Measurements from ENCODE around the gene ASAH2B.

- no peak for TF ChIP-seq RAD21 (IDR thresholded peaks at IDR 0.05; ENCODE audit: low read depth)
- TF ChIP-seq EP300 (IDR thresholded peaks at IDR 0.05; ENCODE audit: borderline replicate concordance), result no peak
- TF ChIP-seq TAF1 (IDR thresholded peaks at IDR 0.05; ENCODE audit: low read depth), result no peak
- TF ChIP-seq, protein P1, sequence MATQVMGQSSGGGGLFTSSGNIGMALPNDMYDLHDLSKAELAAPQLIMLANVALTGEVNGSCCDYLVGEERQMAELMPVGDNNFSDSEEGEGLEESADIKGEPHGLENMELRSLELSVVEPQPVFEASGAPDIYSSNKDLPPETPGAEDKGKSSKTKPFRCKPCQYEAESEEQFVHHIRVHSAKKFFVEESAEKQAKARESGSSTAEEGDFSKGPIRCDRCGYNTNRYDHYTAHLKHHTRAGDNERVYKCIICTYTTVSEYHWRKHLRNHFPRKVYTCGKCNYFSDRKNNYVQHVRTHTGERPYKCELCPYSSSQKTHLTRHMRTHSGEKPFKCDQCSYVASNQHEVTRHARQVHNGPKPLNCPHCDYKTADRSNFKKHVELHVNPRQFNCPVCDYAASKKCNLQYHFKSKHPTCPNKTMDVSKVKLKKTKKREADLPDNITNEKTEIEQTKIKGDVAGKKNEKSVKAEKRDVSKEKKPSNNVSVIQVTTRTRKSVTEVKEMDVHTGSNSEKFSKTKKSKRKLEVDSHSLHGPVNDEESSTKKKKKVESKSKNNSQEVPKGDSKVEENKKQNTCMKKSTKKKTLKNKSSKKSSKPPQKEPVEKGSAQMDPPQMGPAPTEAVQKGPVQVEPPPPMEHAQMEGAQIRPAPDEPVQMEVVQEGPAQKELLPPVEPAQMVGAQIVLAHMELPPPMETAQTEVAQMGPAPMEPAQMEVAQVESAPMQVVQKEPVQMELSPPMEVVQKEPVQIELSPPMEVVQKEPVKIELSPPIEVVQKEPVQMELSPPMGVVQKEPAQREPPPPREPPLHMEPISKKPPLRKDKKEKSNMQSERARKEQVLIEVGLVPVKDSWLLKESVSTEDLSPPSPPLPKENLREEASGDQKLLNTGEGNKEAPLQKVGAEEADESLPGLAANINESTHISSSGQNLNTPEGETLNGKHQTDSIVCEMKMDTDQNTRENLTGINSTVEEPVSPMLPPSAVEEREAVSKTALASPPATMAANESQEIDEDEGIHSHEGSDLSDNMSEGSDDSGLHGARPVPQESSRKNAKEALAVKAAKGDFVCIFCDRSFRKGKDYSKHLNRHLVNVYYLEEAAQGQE (IDR thresholded peaks at IDR 0.05; ENCODE audit: low read depth), result no peak
- no peak for TF ChIP-seq NFIC (IDR thresholded peaks at IDR 0.05)
Observed at GRCh38 chr10:50794490-50794889, 54.8 kb downstream of the ASAH2B start.
